CD4-positive, alpha-beta T cell (primary cell): ENCODE measurements around the gene TMOD4. TPM values are rescaled to one million over a fixed set of nuclear protein-coding genes. Genes with fewer than 3 reads are reported as not detected.

Source experiments
- ATAC-seq: fragments of 200-7000 bp; cut with Tn5 transposase; one replicate; pipeline ENCODE4 v1.10.0; 2022; ENCODE audit warnings: mild to moderate bottlenecking; ENCODE audit not compliant: poor library complexity
- CTCF ChIA-PET: fragments of 350-600 bp; sonication (Branson Sonifier 250); formaldehyde crosslinking; loops from one replicate; lab custom pipeline; 2021; ENCODE audit warnings: antibody characterized with exemption, inconsistent platforms; lab: Charles Lee
- POLR2A ChIA-PET: fragments of 350-600 bp; sonication (Branson Sonifier 250); formaldehyde crosslinking; loops from one replicate; lab custom pipeline; 2021; ENCODE audit warnings: antibody characterized with exemption, inconsistent platforms; lab: Charles Lee
- DNase-seq, 14 experiments: peaks; one replicate each; pipeline ENCODE4 v3.0.0-alpha.2; 2013 to 2020; ENCODE audit warnings: mixed read lengths in 2 of 14
- H3K27ac ChIP-seq, 2 donors: one replicate each; pipeline versions ENCODE4 v1.5.1 to v1.7.0; 2013; ENCODE audit warnings: low read length in 2 of 2, low read depth in 1 of 2, mild to moderate bottlenecking in 1 of 2
- H3K27me3 ChIP-seq, 2 experiments: 1 replicate in 1 of 2; 2 replicates in 1 of 2; pipeline versions ENCODE4 v1.6.1 to v1.7.0; 2013; ENCODE audit warnings: low read length in 2 of 2, control low read depth in 1 of 2, mild to moderate bottlenecking in 1 of 2, moderate library complexity in 1 of 2; ENCODE audit not compliant: insufficient read depth in 2 of 2, control insufficient read depth in 1 of 2
- H3K36me3 ChIP-seq: one replicate; pipeline ENCODE4 v1.6.1; 2013; ENCODE audit warnings: low read length, control low read depth; ENCODE audit not compliant: insufficient read depth
- H3K4me1 ChIP-seq: one replicate; pipeline ENCODE4 v1.6.1; 2013; ENCODE audit warnings: low read length, control low read depth; ENCODE audit not compliant: insufficient read depth
- H3K4me3 ChIP-seq: one replicate; pipeline ENCODE4 v1.5.1; 2013; ENCODE audit warnings: mild to moderate bottlenecking, low read length, moderate library complexity
- H3K9me3 ChIP-seq, 2 experiments: 1 replicate in 1 of 2; 2 replicates in 1 of 2; pipeline versions ENCODE4 v1.6.1 to v1.7.0; 2013; ENCODE audit warnings: low read length in 2 of 2, mild to moderate bottlenecking in 2 of 2, control low read depth in 1 of 2, moderate library complexity in 1 of 2; ENCODE audit not compliant: control insufficient read depth in 1 of 2, insufficient read depth in 1 of 2
- H3K27ac Mint-ChIP-seq: one replicate; pipeline ENCODE4 v1.8.0; 2020; ENCODE audit warnings: mixed read lengths
- H3K27me3 Mint-ChIP-seq: one replicate; pipeline ENCODE4 v1.8.0; 2021; ENCODE audit warnings: mixed read lengths
- H3K36me3 Mint-ChIP-seq: one replicate; pipeline ENCODE4 v1.8.0; 2021; ENCODE audit warnings: low read depth, mixed read lengths
- H3K4me1 Mint-ChIP-seq: one replicate; pipeline ENCODE4 v1.8.0; 2021; ENCODE audit warnings: low read depth, mixed read lengths
- H3K4me3 Mint-ChIP-seq: one replicate; pipeline ENCODE4 v1.8.0; 2020; ENCODE audit warnings: mild to moderate bottlenecking, mixed read lengths
- H3K9me3 Mint-ChIP-seq: one replicate; pipeline ENCODE4 v1.8.0; 2020; ENCODE audit warnings: mixed read lengths
- intact Hi-C, 2 experiments: fragments of 100-400 bp; cut with DNase I in 1 of 2; cut with micrococcal nuclease in 1 of 2; formaldehyde crosslinking; loops; one replicate each; pipeline versions ENCODE4 v1.15.1 to v1.9.0; 2023 to 2025; cut with DNase I, micrococcal nuclease
- total RNA-seq, 174 experiments: library from RNA in 2 of 174; stranded (reverse) in 2 of 174; gene quantifications; one replicate each; pipeline ENCODE4 v1.2.3 and lab custom pipeline; 2021 to 2026
- TF ChIP-seq, protein P1 (sequence below): fragments of 200-600 bp; IDR thresholded peaks from one replicate; pipeline ENCODE4 v1.8.0; 2022; ENCODE audit warnings: antibody characterized with exemption, mild to moderate bottlenecking

TMOD4 gene
- total RNA-seq, 2 experiments from 2014 or later, result 1.6 TPM; not detected in 1

DNA sequence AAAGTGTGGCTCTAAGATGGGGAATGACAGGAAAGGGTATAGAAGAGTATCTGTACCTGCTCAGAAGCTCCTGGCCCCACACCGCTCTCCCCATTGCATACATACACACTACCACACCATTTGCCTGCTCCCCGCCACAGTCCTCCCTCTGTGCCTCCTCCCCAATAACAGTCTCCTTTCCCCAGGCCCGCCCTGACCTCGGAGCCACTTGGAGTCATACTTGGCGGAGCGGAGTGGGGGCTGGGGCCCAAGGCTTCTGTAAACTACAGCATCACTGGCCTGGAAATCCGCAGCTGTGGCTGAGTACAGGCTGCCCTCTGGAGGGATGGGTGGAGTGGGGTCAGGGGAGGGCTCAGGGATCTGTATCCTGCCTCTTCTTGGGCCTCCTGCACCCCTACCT, 38.0 kb downstream of the TMOD4 start:
- POLR2A ChIA-PET, result interaction anchor here (0.6 kb wide), 1 partner anchor 31 kb away, joined by 3 read pairs; no protein-coding TSS in a partner anchor
- DNase-seq (no peak), ATAC-seq (no peak)
- Mint-ChIP-seq H3K4me1 (no peaks in the 10 kb centered on the region), H3K9me3 (no peaks in the 10 kb centered on the region), H3K27ac (no peak overlapping the region), H3K36me3 (peaks cover 7% of the 10 kb centered on the region), H3K27me3 (no peaks in the 10 kb centered on the region), H3K4me3 (no peak overlapping the region)
- no peak overlapping the region for H3K27ac ChIP-seq
- CTCF ChIA-PET, result no interaction called here
- intact Hi-C loops, result no loop called here
- H3K4me1 ChIP-seq, result no peaks in the 10 kb centered on the region
- no peaks in the 10 kb centered on the region for H3K9me3 ChIP-seq
- TF ChIP-seq, protein P1, sequence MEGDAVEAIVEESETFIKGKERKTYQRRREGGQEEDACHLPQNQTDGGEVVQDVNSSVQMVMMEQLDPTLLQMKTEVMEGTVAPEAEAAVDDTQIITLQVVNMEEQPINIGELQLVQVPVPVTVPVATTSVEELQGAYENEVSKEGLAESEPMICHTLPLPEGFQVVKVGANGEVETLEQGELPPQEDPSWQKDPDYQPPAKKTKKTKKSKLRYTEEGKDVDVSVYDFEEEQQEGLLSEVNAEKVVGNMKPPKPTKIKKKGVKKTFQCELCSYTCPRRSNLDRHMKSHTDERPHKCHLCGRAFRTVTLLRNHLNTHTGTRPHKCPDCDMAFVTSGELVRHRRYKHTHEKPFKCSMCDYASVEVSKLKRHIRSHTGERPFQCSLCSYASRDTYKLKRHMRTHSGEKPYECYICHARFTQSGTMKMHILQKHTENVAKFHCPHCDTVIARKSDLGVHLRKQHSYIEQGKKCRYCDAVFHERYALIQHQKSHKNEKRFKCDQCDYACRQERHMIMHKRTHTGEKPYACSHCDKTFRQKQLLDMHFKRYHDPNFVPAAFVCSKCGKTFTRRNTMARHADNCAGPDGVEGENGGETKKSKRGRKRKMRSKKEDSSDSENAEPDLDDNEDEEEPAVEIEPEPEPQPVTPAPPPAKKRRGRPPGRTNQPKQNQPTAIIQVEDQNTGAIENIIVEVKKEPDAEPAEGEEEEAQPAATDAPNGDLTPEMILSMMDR, result no peak
- H3K4me3 ChIP-seq, result no peak overlapping the region
- no peaks in the 10 kb centered on the region for H3K27me3 ChIP-seq
- H3K36me3 ChIP-seq, result no peaks in the 10 kb centered on the region

DNA sequence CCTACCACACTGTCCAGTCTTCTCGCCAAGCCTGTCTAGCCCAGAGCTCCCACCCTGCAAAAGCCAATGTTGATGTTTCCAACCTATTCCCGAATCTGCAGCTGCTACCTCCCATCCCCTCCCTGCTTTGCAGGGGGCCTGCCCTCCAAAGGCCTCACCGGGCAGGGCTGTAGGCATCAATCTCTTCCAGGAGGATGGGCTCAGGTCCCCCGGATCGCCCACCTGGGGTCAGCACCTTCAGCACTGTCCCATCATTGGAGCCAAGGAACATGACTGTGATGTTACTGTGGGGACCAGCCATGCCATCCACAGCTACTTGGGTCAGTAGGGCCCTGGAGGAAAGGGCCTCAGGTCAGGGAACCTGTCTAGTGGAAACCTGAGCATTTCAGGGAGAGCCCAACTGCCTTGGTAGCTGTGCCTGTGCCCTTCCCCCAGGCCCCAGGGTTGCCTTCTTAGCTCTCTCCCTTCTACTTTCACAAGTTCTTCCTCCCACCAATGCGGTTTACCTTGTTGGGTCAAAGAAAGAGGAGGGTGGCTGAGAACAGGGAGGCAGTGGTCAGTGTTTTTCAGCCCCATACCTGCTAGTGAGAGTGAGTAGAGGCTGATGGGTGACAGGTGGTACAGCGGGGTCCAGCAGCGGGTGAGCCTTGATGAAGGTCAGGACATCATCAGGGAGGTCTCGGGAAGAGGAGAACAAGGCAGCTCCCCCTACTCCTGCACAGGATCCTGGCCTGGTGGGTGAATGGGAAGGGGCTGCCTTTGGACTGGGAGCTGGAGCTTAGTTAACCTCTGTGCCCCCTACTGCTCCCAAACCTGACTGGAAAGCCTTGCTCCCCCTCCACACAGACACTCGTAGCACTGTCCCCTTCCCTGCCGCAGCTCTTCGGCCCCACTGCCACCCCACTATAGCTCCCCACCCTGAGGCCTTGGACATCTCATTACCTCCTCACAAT, 40.1 kb downstream of the TMOD4 start:
- intact Hi-C loops, result no loop called here
- Histone ChIP-seq H3K27me3 (peaks cover 0 to 7% of the 10 kb centered on the region in 2 experiments), H3K4me1 (peaks cover 16% of the 10 kb centered on the region), H3K27ac (no peak overlapping the region), H3K4me3 (no peak overlapping the region), H3K9me3 (peaks cover 0 to 8% of the 10 kb centered on the region in 2 experiments), H3K36me3 (no peaks in the 10 kb centered on the region)
- CTCF ChIA-PET, result interaction anchor here (0.6 kb wide), 1 partner anchor 1189 kb away, joined by 4 read pairs; no protein-coding TSS in a partner anchor
- POLR2A ChIA-PET, result no interaction called here
- Mint-ChIP-seq H3K4me1 (peaks cover 11% of the 10 kb centered on the region), H3K27ac (no peak overlapping the region), H3K27me3 (no peaks in the 10 kb centered on the region), H3K9me3 (no peaks in the 10 kb centered on the region), H3K4me3 (no peak overlapping the region), H3K36me3 (peaks cover 7% of the 10 kb centered on the region)
- DNase-seq, result no peak
- ATAC-seq, result no peak
- TF ChIP-seq, protein P1, result no peak

DNA sequence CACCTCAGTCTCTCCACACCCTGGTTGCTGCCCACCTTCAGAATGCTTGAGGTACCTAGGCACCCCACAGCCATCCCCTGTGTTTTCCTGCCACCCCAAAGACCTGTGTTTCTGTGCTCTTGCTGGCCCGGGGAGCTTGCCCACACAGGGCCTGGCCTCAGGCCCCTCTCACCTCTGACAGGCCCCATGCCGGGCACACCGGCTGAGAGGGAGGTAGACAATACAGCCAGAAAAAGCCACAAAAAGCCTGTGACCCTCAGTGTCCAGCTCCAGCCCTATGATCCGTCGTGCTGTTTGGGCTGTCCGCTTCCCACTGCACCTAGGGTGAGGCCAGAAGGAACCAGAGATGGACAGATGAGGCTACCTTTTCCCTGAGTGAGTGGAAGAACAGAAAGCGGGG, 40.8 kb downstream of the TMOD4 start:
- Mint-ChIP-seq H3K4me3 (no peak overlapping the region), H3K27ac (no peak overlapping the region)
- POLR2A ChIA-PET, result no interaction called here

More for the DNA sequence above, 40.8 kb downstream of the TMOD4 start:
- H3K27ac ChIP-seq, result no peak overlapping the region
- DNase-seq (no peak), ATAC-seq (no peak)
- peaks cover 0 to 8% of the 10 kb centered on the region in 2 experiments for H3K9me3 ChIP-seq
- Mint-ChIP-seq H3K27me3 (no peaks in the 10 kb centered on the region), H3K36me3 (peaks cover 7% of the 10 kb centered on the region), H3K4me1 (peaks cover 15% of the 10 kb centered on the region), H3K9me3 (no peaks in the 10 kb centered on the region)
- CTCF ChIA-PET, result interaction anchor here (0.6 kb wide), 1 partner anchor 1189 kb away, joined by 4 read pairs; no protein-coding TSS in a partner anchor
- H3K4me3 ChIP-seq, result no peak overlapping the region
- TF ChIP-seq, protein P1, result no peak
- H3K36me3 ChIP-seq, result no peaks in the 10 kb centered on the region
- H3K27me3 ChIP-seq, result peaks cover 0 to 7% of the 10 kb centered on the region in 2 experiments
- peaks cover 16% of the 10 kb centered on the region for H3K4me1 ChIP-seq
- intact Hi-C loops, result no loop called here
